GM21786 (cell line): Measurements from ENCODE around the gene MYO18B.

Source experiments
- ATAC-seq: cut with Tn5 transposase; IDR thresholded peaks from one replicate; pipeline ENCODE4 v1.9.1; 2021; ENCODE audit not compliant: unreplicated experiment

MYO18B gene

GRCh38 chr22:25770333-25770732 lies 28.3 kb downstream of the MYO18B start:
- ATAC-seq: no peak

- no peak for ATAC-seq
Measured at GRCh38 chr22:25772288-25772687, 30.3 kb downstream of the MYO18B start.

- no peak for ATAC-seq
Measured at GRCh38 chr22:25774575-25775026, 32.6 kb downstream of the MYO18B start.

- ATAC-seq: no peak
Measured at GRCh38 chr22:25775531-25775930, 33.5 kb downstream of the MYO18B start.

GRCh38 chr22:25777411-25777810 lies 35.4 kb downstream of the MYO18B start:
- no peak for ATAC-seq

- ATAC-seq: no peak
Measured at GRCh38 chr22:25777870-25778269, 35.9 kb downstream of the MYO18B start.

GRCh38 chr22:25779426-25779825 lies 37.4 kb downstream of the MYO18B start:
- no peak for ATAC-seq

GRCh38 chr22:25779890-25780289 lies 37.9 kb downstream of the MYO18B start:
- no peak for ATAC-seq

- ATAC-seq: no peak
Measured at GRCh38 chr22:25780673-25781072, 38.7 kb downstream of the MYO18B start.

GRCh38 chr22:25781801-25782200 lies 39.8 kb downstream of the MYO18B start:
- ATAC-seq: no peak

- no peak for ATAC-seq
Measured at GRCh38 chr22:25782831-25783230, 40.8 kb downstream of the MYO18B start.

- no peak for ATAC-seq
Measured at GRCh38 chr22:25783856-25784255, 41.9 kb downstream of the MYO18B start.

GRCh38 chr22:25786165-25786564 lies 44.2 kb downstream of the MYO18B start:
- no peak for ATAC-seq

- no peak for ATAC-seq
Measured at GRCh38 chr22:25791556-25791955, 49.6 kb downstream of the MYO18B start.

- no peak for ATAC-seq
Measured at GRCh38 chr22:25795478-25795877, 53.5 kb downstream of the MYO18B start.

- no peak for ATAC-seq
Measured at GRCh38 chr22:25797498-25798290, 55.7 kb downstream of the MYO18B start.

- no peak for ATAC-seq
Measured at GRCh38 chr22:25800766-25801165, 58.8 kb downstream of the MYO18B start.

- no peak for ATAC-seq
Measured at GRCh38 chr22:25802018-25802417, 60.0 kb downstream of the MYO18B start.

GRCh38 chr22:25804676-25805075 lies 62.7 kb downstream of the MYO18B start:
- ATAC-seq: no peak

GRCh38 chr22:25806579-25806978 lies 64.6 kb downstream of the MYO18B start:
- ATAC-seq: no peak

- no peak for ATAC-seq
Measured at GRCh38 chr22:25814685-25815084, 72.7 kb downstream of the MYO18B start.

GRCh38 chr22:25815561-25815960 lies 73.6 kb downstream of the MYO18B start:
- ATAC-seq: no peak

- ATAC-seq: no peak
Measured at GRCh38 chr22:25816522-25817059, 74.6 kb downstream of the MYO18B start.
